ENCODE results near the gene SPOP.

SPOP gene

GRCh38 chr17:49587366-49588073 is 90.4 kb downstream of the SPOP start:
- no peaks in the 10 kb centered on the region for H3K4me1 ChIP-seq (ENCODE audit: control insufficient read depth, insufficient read depth, low read length)
- no peaks in the 10 kb centered on the region for H3K36me3 ChIP-seq (ENCODE audit: control insufficient read depth, insufficient read depth, low read length)
- no peaks in the 10 kb centered on the region for H3K27me3 ChIP-seq (ENCODE audit: control insufficient read depth, insufficient read depth, low read length)
- H3K9me3 ChIP-seq (ENCODE audit: control insufficient read depth, insufficient read depth, low read length): no peaks in the 10 kb centered on the region
- H3K4me3 ChIP-seq (ENCODE audit: low read depth, low read length): no peak overlapping the region
- H3K9ac ChIP-seq (ENCODE audit: low read depth, low read length): no peak overlapping the region

GRCh38 chr17:49585422-49586027 is 92.4 kb downstream of the SPOP start:
- Histone ChIP-seq H3K36me3 (ENCODE audit: control insufficient read depth, insufficient read depth, low read length) (no peaks in the 10 kb centered on the region), H3K27me3 (ENCODE audit: control insufficient read depth, insufficient read depth, low read length) (no peaks in the 10 kb centered on the region), H3K4me1 (ENCODE audit: control insufficient read depth, insufficient read depth, low read length) (no peaks in the 10 kb centered on the region), H3K4me3 (ENCODE audit: low read depth, low read length) (no peak overlapping the region), H3K9me3 (ENCODE audit: control insufficient read depth, insufficient read depth, low read length) (no peaks in the 10 kb centered on the region), H3K9ac (ENCODE audit: low read depth, low read length) (no peak overlapping the region)

- H3K4me3 ChIP-seq (ENCODE audit: low read depth, low read length): no peak overlapping the region
- H3K4me1 ChIP-seq (ENCODE audit: control insufficient read depth, insufficient read depth, low read length): no peaks in the 10 kb centered on the region
- no peaks in the 10 kb centered on the region for H3K36me3 ChIP-seq (ENCODE audit: control insufficient read depth, insufficient read depth, low read length)
- no peaks in the 10 kb centered on the region for H3K27me3 ChIP-seq (ENCODE audit: control insufficient read depth, insufficient read depth, low read length)
- H3K9ac ChIP-seq (ENCODE audit: low read depth, low read length): no peak overlapping the region
- H3K9me3 ChIP-seq (ENCODE audit: control insufficient read depth, insufficient read depth, low read length): no peaks in the 10 kb centered on the region
Measured at GRCh38 chr17:49583889-49584288, 94.0 kb downstream of the SPOP start.

GRCh38 chr17:49583226-49583625 is 94.7 kb downstream of the SPOP start:
- H3K4me3 ChIP-seq (ENCODE audit: low read depth, low read length): no peak overlapping the region
- H3K9ac ChIP-seq (ENCODE audit: low read depth, low read length): no peak overlapping the region
- H3K36me3 ChIP-seq (ENCODE audit: control insufficient read depth, insufficient read depth, low read length): no peaks in the 10 kb centered on the region
- H3K9me3 ChIP-seq (ENCODE audit: control insufficient read depth, insufficient read depth, low read length): no peaks in the 10 kb centered on the region
- H3K27me3 ChIP-seq (ENCODE audit: control insufficient read depth, insufficient read depth, low read length): no peaks in the 10 kb centered on the region
- no peaks in the 10 kb centered on the region for H3K4me1 ChIP-seq (ENCODE audit: control insufficient read depth, insufficient read depth, low read length)

- Histone ChIP-seq H3K4me3 (ENCODE audit: low read depth, low read length) (no peak overlapping the region), H3K27me3 (ENCODE audit: control insufficient read depth, insufficient read depth, low read length) (peaks cover 4% of the 10 kb centered on the region), H3K9ac (ENCODE audit: low read depth, low read length) (no peak overlapping the region), H3K36me3 (ENCODE audit: control insufficient read depth, insufficient read depth, low read length) (no peaks in the 10 kb centered on the region), H3K9me3 (ENCODE audit: control insufficient read depth, insufficient read depth, low read length) (no peaks in the 10 kb centered on the region), H3K4me1 (ENCODE audit: control insufficient read depth, insufficient read depth, low read length) (no peaks in the 10 kb centered on the region)
Measured at GRCh38 chr17:49582789-49583188, 95.1 kb downstream of the SPOP start.

GRCh38 chr17:49582055-49582722 is 95.7 kb downstream of the SPOP start:
- Histone ChIP-seq H3K4me3 (ENCODE audit: low read depth, low read length) (no peak overlapping the region), H3K27me3 (ENCODE audit: control insufficient read depth, insufficient read depth, low read length) (peaks cover 10% of the 10 kb centered on the region), H3K36me3 (ENCODE audit: control insufficient read depth, insufficient read depth, low read length) (no peaks in the 10 kb centered on the region), H3K4me1 (ENCODE audit: control insufficient read depth, insufficient read depth, low read length) (peaks cover 2% of the 10 kb centered on the region), H3K9me3 (ENCODE audit: control insufficient read depth, insufficient read depth, low read length) (no peaks in the 10 kb centered on the region), H3K9ac (ENCODE audit: low read depth, low read length) (no peak overlapping the region)

- no peaks in the 10 kb centered on the region for H3K9me3 ChIP-seq (ENCODE audit: control insufficient read depth, insufficient read depth, low read length)
- H3K27me3 ChIP-seq (ENCODE audit: control insufficient read depth, insufficient read depth, low read length): peaks cover 12% of the 10 kb centered on the region
- H3K36me3 ChIP-seq (ENCODE audit: control insufficient read depth, insufficient read depth, low read length): no peaks in the 10 kb centered on the region
- H3K9ac ChIP-seq (ENCODE audit: low read depth, low read length): no peak overlapping the region
- H3K4me1 ChIP-seq (ENCODE audit: control insufficient read depth, insufficient read depth, low read length): peaks cover 2% of the 10 kb centered on the region
- H3K4me3 ChIP-seq (ENCODE audit: low read depth, low read length): no peak overlapping the region
Measured at GRCh38 chr17:49581648-49581998, 96.3 kb downstream of the SPOP start.

- H3K9ac ChIP-seq (ENCODE audit: low read depth, low read length): no peak overlapping the region
Measured at GRCh38 chr17:49580981-49581647, 96.8 kb downstream of the SPOP start.

GRCh38 chr17:49580055-49580721 is 97.7 kb downstream of the SPOP start:
- H3K36me3 ChIP-seq (ENCODE audit: control insufficient read depth, insufficient read depth, low read length): no peaks in the 10 kb centered on the region
- no peak overlapping the region for H3K9ac ChIP-seq (ENCODE audit: low read depth, low read length)
- H3K27me3 ChIP-seq (ENCODE audit: control insufficient read depth, insufficient read depth, low read length): peaks cover 12% of the 10 kb centered on the region
- no peak overlapping the region for H3K4me3 ChIP-seq (ENCODE audit: low read depth, low read length)
- H3K9me3 ChIP-seq (ENCODE audit: control insufficient read depth, insufficient read depth, low read length): no peaks in the 10 kb centered on the region
- peaks cover 2% of the 10 kb centered on the region for H3K4me1 ChIP-seq (ENCODE audit: control insufficient read depth, insufficient read depth, low read length)

More at GRCh38 chr17:49580981-49581647, 96.8 kb downstream of the SPOP start:
- Histone ChIP-seq H3K27me3 (ENCODE audit: control insufficient read depth, insufficient read depth, low read length) (peaks cover 12% of the 10 kb centered on the region), H3K4me1 (ENCODE audit: control insufficient read depth, insufficient read depth, low read length) (peaks cover 2% of the 10 kb centered on the region), H3K36me3 (ENCODE audit: control insufficient read depth, insufficient read depth, low read length) (no peaks in the 10 kb centered on the region), H3K4me3 (ENCODE audit: low read depth, low read length) (no peak overlapping the region), H3K9me3 (ENCODE audit: control insufficient read depth, insufficient read depth, low read length) (no peaks in the 10 kb centered on the region)

GRCh38 chr17:49579522-49579921 is 98.4 kb downstream of the SPOP start:
- Histone ChIP-seq H3K9ac (ENCODE audit: low read depth, low read length) (no peak overlapping the region), H3K4me1 (ENCODE audit: control insufficient read depth, insufficient read depth, low read length) (peaks cover 2% of the 10 kb centered on the region), H3K4me3 (ENCODE audit: low read depth, low read length) (no peak overlapping the region), H3K9me3 (ENCODE audit: control insufficient read depth, insufficient read depth, low read length) (no peaks in the 10 kb centered on the region), H3K27me3 (ENCODE audit: control insufficient read depth, insufficient read depth, low read length) (peaks cover 12% of the 10 kb centered on the region), H3K36me3 (ENCODE audit: control insufficient read depth, insufficient read depth, low read length) (no peaks in the 10 kb centered on the region)

- no peak overlapping the region for H3K4me3 ChIP-seq (ENCODE audit: low read depth, low read length)
- H3K9ac ChIP-seq (ENCODE audit: low read depth, low read length): no peak overlapping the region
- no peaks in the 10 kb centered on the region for H3K36me3 ChIP-seq (ENCODE audit: control insufficient read depth, insufficient read depth, low read length)
- no peaks in the 10 kb centered on the region for H3K9me3 ChIP-seq (ENCODE audit: control insufficient read depth, insufficient read depth, low read length)
- peaks cover 12% of the 10 kb centered on the region for H3K27me3 ChIP-seq (ENCODE audit: control insufficient read depth, insufficient read depth, low read length)
- peaks cover 2% of the 10 kb centered on the region for H3K4me1 ChIP-seq (ENCODE audit: control insufficient read depth, insufficient read depth, low read length)
Measured at GRCh38 chr17:49578952-49579500, 98.9 kb downstream of the SPOP start.
